ENCODE results near the gene RBM48. TPM values are rescaled to one million over a fixed set of nuclear protein-coding genes. Genes with fewer than 3 reads are reported as not detected.
A peak's percentile ranks its signal among the peaks of the same experiment; 100 is the strongest.
"Not testable (repeated sequence)": the region's sequence is repeated elsewhere in the genome, so short reads cannot be mapped to it uniquely, and the experiment has no call there.

Gene RBM48
- total RNA-seq, 1 experiment from 2014 or later = 13.1 TPM

- DNase-seq (ENCODE audit: low spot score) = not testable (repeated sequence)
Observed at GRCh38 chr7:92545116-92545515, 16.5 kb downstream of the RBM48 start.

- no peak for DNase-seq (ENCODE audit: low spot score)
Observed at GRCh38 chr7:92546856-92547497, 18.4 kb downstream of the RBM48 start.

- no peak for DNase-seq (ENCODE audit: low spot score)
Observed at GRCh38 chr7:92547579-92547978, 19.0 kb downstream of the RBM48 start.

GRCh38 chr7:92550194-92550593, 21.6 kb downstream of the RBM48 start:
- DNase-seq (ENCODE audit: low spot score) = no peak

- DNase-seq (ENCODE audit: low spot score) = no peak
Observed at GRCh38 chr7:92557249-92557648, 28.7 kb downstream of the RBM48 start.

- DNase-seq (ENCODE audit: low spot score) = no peak
Observed at GRCh38 chr7:92557808-92558362, 29.3 kb downstream of the RBM48 start.

- DNase-seq (ENCODE audit: low spot score) = no peak
Observed at GRCh38 chr7:92560602-92561001, 32.0 kb downstream of the RBM48 start.

- no peak for DNase-seq (ENCODE audit: low spot score)
Observed at GRCh38 chr7:92563345-92563744, 34.8 kb downstream of the RBM48 start.

GRCh38 chr7:92567460-92567859, 38.9 kb downstream of the RBM48 start:
- DNase-seq (ENCODE audit: low spot score) = no peak

GRCh38 chr7:92569137-92569536, 40.5 kb downstream of the RBM48 start:
- DNase-seq (ENCODE audit: low spot score) = no peak

- DNase-seq (ENCODE audit: low spot score) = no peak
Observed at GRCh38 chr7:92576296-92576695, 47.7 kb downstream of the RBM48 start.

- no peak for DNase-seq (ENCODE audit: low spot score)
Observed at GRCh38 chr7:92582948-92583347, 54.4 kb downstream of the RBM48 start.

GRCh38 chr7:92584953-92585352, 56.4 kb downstream of the RBM48 start:
- peak; percentile 54 for DNase-seq (ENCODE audit: low spot score)

- no peak for DNase-seq (ENCODE audit: low spot score)
Observed at GRCh38 chr7:92586403-92586802, 57.8 kb downstream of the RBM48 start.

- no peak for DNase-seq (ENCODE audit: low spot score)
Observed at GRCh38 chr7:92586841-92587240, 58.2 kb downstream of the RBM48 start.

Other genes starting within 250 kb of the RBM48 start
- gene GATAD1, start 81.3 kb upstream of the RBM48 start, total RNA-seq (2014; rRNA removed; shearing (Covaris generic)) = 25.8 and 25.9 TPM in 2 replicates
- not detected in 2 replicates for gene ERVW-1, start 50.8 kb upstream of the RBM48 start, total RNA-seq (2014; rRNA removed; shearing (Covaris generic))
- 10.6 and 11.1 TPM in 2 replicates for gene PEX1, start 275 bp upstream of the RBM48 start, total RNA-seq (2014; rRNA removed; shearing (Covaris generic))
- 18.9 and 23.9 TPM in 2 replicates for gene FAM133B, start 61.6 kb downstream of the RBM48 start, total RNA-seq (2014; rRNA removed; shearing (Covaris generic))

Data from H4 (cell line).